ENCODE data around the gene TIMP2. TPM values are rescaled to one million over a fixed set of nuclear protein-coding genes. Genes with fewer than 3 reads are reported as not detected.
A peak's percentile ranks its signal among the peaks of the same experiment; 100 is the strongest.

The TIMP2 gene
- total and polyA plus RNA-seq, 2 of the 13 experiments (the other 11 are each of a cell fraction or from before 2014, with no cell fraction given), result 3.8 to 8.5 TPM

DNA sequence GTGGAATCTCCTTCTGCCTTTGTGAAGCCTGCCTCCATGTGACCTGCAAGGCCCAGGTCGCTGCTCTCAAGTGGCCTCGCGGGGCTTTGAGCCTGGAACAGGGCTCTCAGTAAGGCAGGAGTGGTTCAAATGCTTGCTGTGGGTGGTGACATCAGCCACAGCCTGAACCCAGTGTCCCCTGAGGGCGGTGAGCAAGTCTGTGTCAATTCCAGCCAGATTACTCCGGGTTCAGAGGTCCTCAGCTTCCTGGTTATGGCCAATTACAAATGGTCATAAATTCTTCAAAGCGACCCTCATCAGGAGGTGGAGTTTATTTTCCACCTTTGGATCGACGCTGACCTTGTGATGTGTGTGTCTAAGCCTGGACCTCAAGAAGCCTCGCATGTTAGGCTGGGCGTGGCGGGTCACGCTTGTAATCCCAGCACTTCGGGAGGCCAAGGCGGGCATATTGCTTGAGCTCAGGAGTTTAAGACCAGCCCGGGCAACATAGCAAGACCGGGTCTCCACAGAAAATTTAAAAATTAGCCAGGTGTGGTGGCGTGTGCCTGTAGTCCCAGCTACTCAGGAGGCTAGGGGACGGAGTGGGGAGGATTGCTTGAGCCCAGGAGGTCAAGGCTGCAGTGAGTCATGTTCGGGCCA lies 37.3 kb upstream of the TIMP2 start (continued):
- TF ChIP-seq ZNF337 (CRISPR knock-in tag; IDR thresholded peaks at IDR 0.05; ENCODE audit: borderline replicate concordance, low read depth) (peak; percentile 17; the same call in 1 of the 2 replicates), MAZ (IDR thresholded peaks at IDR 0.05; ENCODE audit: borderline replicate concordance, low read depth, low read length) (peak; percentile 48; the same call in 1 of the 2 replicates), MAZ (CRISPR knock-in tag; IDR thresholded peaks at IDR 0.05; ENCODE audit: low read depth) (0 out of 2 replicates have a peak, but pooled peaks have one; percentile 36), ZNF3 (CRISPR knock-in tag; IDR thresholded peaks at IDR 0.05) (0 out of 2 replicates have a peak, but pooled peaks have one; percentile 37), IRF2 (CRISPR knock-in tag; IDR thresholded peaks at IDR 0.05) (0 out of 2 replicates have a peak, but pooled peaks have one; percentile 42), TOPORS (CRISPR knock-in tag; IDR thresholded peaks at IDR 0.05) (peak; percentile 87; the same call in 1 of the 2 replicates), ELF1 (CRISPR knock-in tag; IDR thresholded peaks at IDR 0.05) (peak; percentile 86), EED (CRISPR knock-in tag; IDR thresholded peaks at IDR 0.05) (no peak), ZNF563 (CRISPR knock-in tag; IDR thresholded peaks at IDR 0.05) (0 out of 2 replicates have a peak, but pooled peaks have one; percentile 11), ZNF225 (CRISPR knock-in tag; IDR thresholded peaks at IDR 0.05) (0 out of 2 replicates have a peak, but pooled peaks have one; percentile 26), SALL1 (CRISPR knock-in tag; IDR thresholded peaks at IDR 0.05) (peak; percentile 99), ZSCAN9 (CRISPR knock-in tag; IDR thresholded peaks at IDR 0.05; ENCODE audit: borderline replicate concordance) (peak; percentile 66), NFIB (CRISPR knock-in tag; IDR thresholded peaks at IDR 0.05; ENCODE audit: borderline replicate concordance) (no peak), ZNF383 (CRISPR knock-in tag; IDR thresholded peaks at IDR 0.05; ENCODE audit: borderline replicate concordance) (no peak), CCDC6 (CRISPR knock-in tag; IDR thresholded peaks at IDR 0.05) (no peak), NR2F6 (IDR thresholded peaks at IDR 0.05) (peak; percentile 93), NR2F6 (CRISPR knock-in tag; IDR thresholded peaks at IDR 0.05) (peak; percentile 80)
- TF ChIP-seq, protein P1, sequence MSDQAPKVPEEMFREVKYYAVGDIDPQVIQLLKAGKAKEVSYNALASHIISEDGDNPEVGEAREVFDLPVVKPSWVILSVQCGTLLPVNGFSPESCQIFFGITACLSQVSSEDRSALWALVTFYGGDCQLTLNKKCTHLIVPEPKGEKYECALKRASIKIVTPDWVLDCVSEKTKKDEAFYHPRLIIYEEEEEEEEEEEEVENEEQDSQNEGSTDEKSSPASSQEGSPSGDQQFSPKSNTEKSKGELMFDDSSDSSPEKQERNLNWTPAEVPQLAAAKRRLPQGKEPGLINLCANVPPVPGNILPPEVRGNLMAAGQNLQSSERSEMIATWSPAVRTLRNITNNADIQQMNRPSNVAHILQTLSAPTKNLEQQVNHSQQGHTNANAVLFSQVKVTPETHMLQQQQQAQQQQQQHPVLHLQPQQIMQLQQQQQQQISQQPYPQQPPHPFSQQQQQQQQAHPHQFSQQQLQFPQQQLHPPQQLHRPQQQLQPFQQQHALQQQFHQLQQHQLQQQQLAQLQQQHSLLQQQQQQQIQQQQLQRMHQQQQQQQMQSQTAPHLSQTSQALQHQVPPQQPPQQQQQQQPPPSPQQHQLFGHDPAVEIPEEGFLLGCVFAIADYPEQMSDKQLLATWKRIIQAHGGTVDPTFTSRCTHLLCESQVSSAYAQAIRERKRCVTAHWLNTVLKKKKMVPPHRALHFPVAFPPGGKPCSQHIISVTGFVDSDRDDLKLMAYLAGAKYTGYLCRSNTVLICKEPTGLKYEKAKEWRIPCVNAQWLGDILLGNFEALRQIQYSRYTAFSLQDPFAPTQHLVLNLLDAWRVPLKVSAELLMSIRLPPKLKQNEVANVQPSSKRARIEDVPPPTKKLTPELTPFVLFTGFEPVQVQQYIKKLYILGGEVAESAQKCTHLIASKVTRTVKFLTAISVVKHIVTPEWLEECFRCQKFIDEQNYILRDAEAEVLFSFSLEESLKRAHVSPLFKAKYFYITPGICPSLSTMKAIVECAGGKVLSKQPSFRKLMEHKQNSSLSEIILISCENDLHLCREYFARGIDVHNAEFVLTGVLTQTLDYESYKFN (CRISPR knock-in tag; conservative IDR thresholded peaks at IDR 0.05), result peak; percentile 96
- TF ChIP-seq, protein P2, sequence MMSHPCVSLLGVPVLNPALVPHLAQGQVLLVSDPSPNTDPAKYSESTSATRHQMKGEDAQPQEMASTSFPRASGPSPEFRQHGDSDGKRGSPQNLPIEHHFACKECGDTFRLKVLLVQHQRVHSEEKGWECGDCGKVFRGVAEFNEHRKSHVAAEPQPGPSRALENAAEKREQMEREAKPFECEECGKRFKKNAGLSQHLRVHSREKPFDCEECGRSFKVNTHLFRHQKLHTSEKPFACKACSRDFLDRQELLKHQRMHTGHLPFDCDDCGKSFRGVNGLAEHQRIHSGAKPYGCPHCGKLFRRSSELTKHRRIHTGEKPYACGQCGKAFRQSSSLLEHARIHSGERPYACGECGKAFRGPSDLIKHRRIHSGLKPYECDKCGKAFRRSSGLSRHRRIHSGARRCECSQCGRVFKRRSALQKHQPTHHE (CRISPR knock-in tag; IDR thresholded peaks at IDR 0.05; ENCODE audit: borderline replicate concordance), result no peak
- TF ChIP-seq, protein P3, sequence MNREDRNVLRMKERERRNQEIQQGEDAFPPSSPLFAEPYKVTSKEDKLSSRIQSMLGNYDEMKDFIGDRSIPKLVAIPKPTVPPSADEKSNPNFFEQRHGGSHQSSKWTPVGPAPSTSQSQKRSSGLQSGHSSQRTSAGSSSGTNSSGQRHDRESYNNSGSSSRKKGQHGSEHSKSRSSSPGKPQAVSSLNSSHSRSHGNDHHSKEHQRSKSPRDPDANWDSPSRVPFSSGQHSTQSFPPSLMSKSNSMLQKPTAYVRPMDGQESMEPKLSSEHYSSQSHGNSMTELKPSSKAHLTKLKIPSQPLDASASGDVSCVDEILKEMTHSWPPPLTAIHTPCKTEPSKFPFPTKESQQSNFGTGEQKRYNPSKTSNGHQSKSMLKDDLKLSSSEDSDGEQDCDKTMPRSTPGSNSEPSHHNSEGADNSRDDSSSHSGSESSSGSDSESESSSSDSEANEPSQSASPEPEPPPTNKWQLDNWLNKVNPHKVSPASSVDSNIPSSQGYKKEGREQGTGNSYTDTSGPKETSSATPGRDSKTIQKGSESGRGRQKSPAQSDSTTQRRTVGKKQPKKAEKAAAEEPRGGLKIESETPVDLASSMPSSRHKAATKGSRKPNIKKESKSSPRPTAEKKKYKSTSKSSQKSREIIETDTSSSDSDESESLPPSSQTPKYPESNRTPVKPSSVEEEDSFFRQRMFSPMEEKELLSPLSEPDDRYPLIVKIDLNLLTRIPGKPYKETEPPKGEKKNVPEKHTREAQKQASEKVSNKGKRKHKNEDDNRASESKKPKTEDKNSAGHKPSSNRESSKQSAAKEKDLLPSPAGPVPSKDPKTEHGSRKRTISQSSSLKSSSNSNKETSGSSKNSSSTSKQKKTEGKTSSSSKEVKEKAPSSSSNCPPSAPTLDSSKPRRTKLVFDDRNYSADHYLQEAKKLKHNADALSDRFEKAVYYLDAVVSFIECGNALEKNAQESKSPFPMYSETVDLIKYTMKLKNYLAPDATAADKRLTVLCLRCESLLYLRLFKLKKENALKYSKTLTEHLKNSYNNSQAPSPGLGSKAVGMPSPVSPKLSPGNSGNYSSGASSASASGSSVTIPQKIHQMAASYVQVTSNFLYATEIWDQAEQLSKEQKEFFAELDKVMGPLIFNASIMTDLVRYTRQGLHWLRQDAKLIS (CRISPR knock-in tag; IDR thresholded peaks at IDR 0.05), result no peak
- TF ChIP-seq, protein P4, sequence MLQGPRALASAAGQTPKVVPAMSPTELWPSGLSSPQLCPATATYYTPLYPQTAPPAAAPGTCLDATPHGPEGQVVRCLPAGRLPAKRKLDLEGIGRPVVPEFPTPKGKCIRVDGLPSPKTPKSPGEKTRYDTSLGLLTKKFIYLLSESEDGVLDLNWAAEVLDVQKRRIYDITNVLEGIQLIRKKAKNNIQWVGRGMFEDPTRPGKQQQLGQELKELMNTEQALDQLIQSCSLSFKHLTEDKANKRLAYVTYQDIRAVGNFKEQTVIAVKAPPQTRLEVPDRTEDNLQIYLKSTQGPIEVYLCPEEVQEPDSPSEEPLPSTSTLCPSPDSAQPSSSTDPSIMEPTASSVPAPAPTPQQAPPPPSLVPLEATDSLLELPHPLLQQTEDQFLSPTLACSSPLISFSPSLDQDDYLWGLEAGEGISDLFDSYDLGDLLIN (CRISPR knock-in tag; IDR thresholded peaks at IDR 0.05; ENCODE audit: borderline replicate concordance), result 0 out of 2 replicates have a peak, but pooled peaks have one; percentile 41
